GM10248 (cell line): ENCODE data around the gene DNAJA3.

Source experiments
- CTCF ChIA-PET: fragments of 300-600 bp; sonication (Branson Sonifier 250); formaldehyde crosslinking; extraction: SDS; loops from one replicate; lab custom pipeline; 2021; ENCODE audit warnings: antibody characterized with exemption; lab: Yijun Ruan, JAX
- POLR2A ChIA-PET: fragments of 350-650 bp; sonication (Branson Sonifier 250); formaldehyde crosslinking; extraction: SDS; loops from one replicate; lab custom pipeline; 2020; ENCODE audit warnings: antibody characterized with exemption; lab: Yijun Ruan, JAX
- DNase-seq: peaks from one replicate; pipeline ENCODE4 v3.0.0; 2012; ENCODE audit errors: extremely low spot score
- CTCF ChIP-seq: IDR thresholded peaks from 2 replicates; pipeline ENCODE4 v1.5.1; 2012; ENCODE audit warnings: mild to moderate bottlenecking, low read depth; ENCODE audit errors: extremely low read depth, missing control alignments, control extremely low read depth

The DNAJA3 gene

GRCh38 chr16:4412854-4413253 is 12.8 kb upstream of the DNAJA3 start:
- ChIA-PET CTCF (interaction anchor here (2.2 to 2.9 kb wide), 2 partner anchors 9 to 11 kb away, joined by 6 to 17 read pairs; no protein-coding TSS in a partner anchor), POLR2A (no interaction called here)
- no peak for TF ChIP-seq CTCF
- DNase-seq = no peak

- POLR2A ChIA-PET = interaction anchor here (0.5 to 0.6 kb wide), 2 partner anchors 198 to 951 kb away, joined by 3 read pairs; no protein-coding TSS in a partner anchor
- CTCF ChIA-PET = interaction anchor here (1.4 to 8.7 kb wide), 2 partner anchors 11 to 156 kb away, joined by 3 to 89 read pairs; no protein-coding TSS in a partner anchor
- DNase-seq = peak; percentile 90
- no peak for TF ChIP-seq CTCF
These were observed 11.3 kb upstream of the DNAJA3 start for GRCh38 chr16:4414187-4414917.

DNA sequence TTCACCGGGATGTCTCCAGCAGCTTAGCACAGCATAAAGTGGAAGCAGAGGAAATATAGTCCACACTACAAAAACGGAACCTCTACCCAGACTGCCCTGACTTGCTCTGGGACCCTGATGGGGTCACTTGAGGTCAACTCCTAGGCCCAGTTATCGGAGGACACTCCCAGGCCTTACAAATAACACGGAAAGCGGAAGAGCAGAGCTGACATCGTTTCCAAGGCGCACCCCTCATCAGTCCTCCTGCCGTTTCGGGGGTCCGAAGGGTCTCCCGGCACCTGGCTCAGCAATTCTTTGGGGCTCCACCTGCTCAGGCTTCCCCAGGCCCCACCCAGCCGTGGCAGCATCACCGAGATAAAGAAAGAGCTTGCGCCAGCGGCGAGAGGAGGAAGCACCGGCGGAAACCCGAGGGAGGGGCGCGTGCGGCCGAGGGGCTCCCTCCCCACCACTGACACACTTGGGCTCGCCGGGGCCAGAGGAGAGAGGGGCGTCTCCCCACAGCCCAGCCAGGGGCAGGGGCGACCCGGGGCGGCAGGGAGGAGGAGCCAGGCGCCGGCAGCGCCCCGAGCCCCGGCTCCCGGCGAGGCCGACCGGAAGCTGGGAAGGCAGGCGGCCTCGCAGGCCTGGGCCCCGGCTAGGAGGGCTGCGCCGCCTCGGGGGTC is 10.0 kb upstream of the DNAJA3 start:
- CTCF ChIA-PET = interaction anchor here (0.9 to 8.7 kb wide), 2 partner anchors 12 to 162 kb away, joined by 3 to 89 read pairs; no protein-coding TSS in a partner anchor
- no peak for DNase-seq
- no peak for TF ChIP-seq CTCF
- POLR2A ChIA-PET = interaction anchor here (1.0 to 1.6 kb wide), 2 partner anchors 11 to 13 kb away, joined by 3 to 4 read pairs; no protein-coding TSS in a partner anchor

DNA sequence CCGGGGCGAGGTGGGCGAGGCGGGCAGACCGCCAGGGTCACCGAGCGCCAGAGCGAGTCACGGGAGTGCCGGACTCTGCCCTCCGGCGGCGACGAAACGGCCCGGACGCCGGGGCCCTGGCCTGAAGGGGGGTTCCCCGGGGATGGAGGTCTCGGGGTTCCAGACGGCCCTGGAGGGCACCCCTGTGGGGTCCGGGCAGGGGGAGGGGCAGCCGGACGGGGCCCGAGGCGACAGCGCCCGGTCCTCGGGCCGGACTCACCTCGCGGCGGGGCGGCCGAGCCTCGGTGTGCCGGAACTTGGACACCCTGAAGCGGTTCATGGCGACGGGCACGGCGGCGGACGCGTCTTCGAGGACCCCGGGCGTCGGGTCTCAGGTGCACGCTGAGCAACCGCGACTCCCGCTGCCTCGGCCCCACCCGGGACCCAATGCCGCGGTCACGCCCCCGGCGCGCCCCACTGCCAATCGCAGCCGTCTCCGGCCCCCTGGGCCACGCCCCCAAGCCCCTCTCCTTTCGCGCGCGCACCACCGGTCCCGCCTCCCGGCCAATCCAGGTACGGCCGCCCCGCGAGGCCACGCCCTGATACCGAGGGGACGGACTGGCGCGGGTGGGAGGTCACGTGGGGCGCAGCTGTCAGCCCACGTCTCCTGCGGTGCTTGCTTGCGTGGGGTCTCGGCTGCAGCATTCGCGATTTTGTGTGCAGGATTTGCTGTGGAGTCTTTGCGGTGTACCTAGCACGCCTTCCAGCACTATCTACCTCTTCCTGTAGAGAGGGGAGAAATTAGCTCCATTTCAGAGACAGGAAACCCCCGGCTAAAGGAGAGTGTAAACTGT is 9.3 kb upstream of the DNAJA3 start, which contains the start of gene CORO7:
Gene CORO7 (minus strand): TSS at position 397 of the 833 bp plus-strand sequence. CDS start 78 bp downstream, at position 319.
- DNase-seq = peak; percentile 97
- CTCF ChIA-PET = interaction anchor here (0.9 to 8.7 kb wide), 3 partner anchors 10 to 162 kb away, joined by 3 to 89 read pairs (median 5); no protein-coding TSS in a partner anchor
- POLR2A ChIA-PET = interaction anchor here (0.6 to 1.6 kb wide), 3 partner anchors 11 to 90 kb away, joined by 3 to 4 read pairs (median 3); no protein-coding TSS in a partner anchor

DNA sequence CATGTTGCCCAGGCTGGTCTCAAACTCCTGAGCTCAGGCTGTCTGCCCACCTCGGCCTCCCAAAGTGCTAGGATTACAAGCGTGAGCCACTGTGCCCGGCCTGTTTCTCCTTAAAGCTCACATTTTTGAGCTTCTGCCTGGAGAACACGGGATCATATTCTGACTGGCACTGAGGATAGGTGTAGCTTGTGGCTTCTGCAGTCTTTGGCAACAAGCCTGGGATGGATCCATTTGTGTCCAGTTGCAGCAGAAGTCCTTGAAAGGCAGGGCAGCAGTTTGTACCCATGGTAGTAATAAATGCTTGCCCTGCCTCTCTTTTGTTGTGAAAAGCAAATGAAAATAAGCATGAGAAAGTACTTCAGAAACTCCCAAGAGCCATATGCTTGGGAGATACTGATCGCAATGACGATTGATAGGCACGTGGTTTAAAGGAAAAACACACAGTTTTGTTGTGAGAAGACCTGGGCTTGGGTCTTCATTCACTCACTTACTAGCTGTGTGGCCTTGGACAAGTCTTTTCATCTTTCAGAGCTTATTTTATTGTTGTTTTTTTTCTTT is 6.2 kb upstream of the DNAJA3 start:
- POLR2A ChIA-PET = no interaction called here
- CTCF ChIA-PET = interaction anchor here (1.0 to 8.7 kb wide), 3 partner anchors 16 to 642 kb away, joined by 3 to 89 read pairs (median 3); no protein-coding TSS in a partner anchor
- TF ChIP-seq CTCF = no peak
- no peak for DNase-seq

More for the DNA sequence above, 9.3 kb upstream of the DNAJA3 start, which contains the start of gene CORO7:
- TF ChIP-seq CTCF = no peak
